HEK293 (cell line): ENCODE measurements around the gene ASXL3.

Experiments used
- CTCF ChIA-PET: fragments of 350-600 bp; formaldehyde crosslinking; extraction: SDS; loops from one replicate; lab custom pipeline; 2021; ENCODE audit warnings: antibody characterized with exemption; lab: Yijun Ruan, JAX
- POLR2A ChIA-PET: fragments of 300-600 bp; formaldehyde crosslinking; extraction: SDS; loops from one replicate; lab custom pipeline; 2020; ENCODE audit warnings: antibody characterized with exemption, inconsistent platforms; lab: Yijun Ruan, JAX
- H3K27ac ChIP-seq: fragments of 200-500 bp; sonication (Bioruptor generic); 2 replicates; pipeline ENCODE4 v1.5.1; 2014; ENCODE audit warnings: low read depth, low read length, control low read depth, inconsistent platforms; ENCODE audit errors: extremely low read depth
- H3K36me3 ChIP-seq, 2 experiments: fragments of 200-500 bp in 1 of 2; sonication (Bioruptor generic) in 1 of 2; 1 replicate in 1 of 2; 2 replicates in 1 of 2; pipeline ENCODE4 v1.5.1; 2014 to 2017; ENCODE audit warnings: inconsistent platforms in 2 of 2, low read length in 2 of 2; ENCODE audit not compliant: control insufficient read depth in 2 of 2, insufficient read depth in 1 of 2
- H3K4me1 ChIP-seq: fragments of 200-500 bp; sonication (Bioruptor generic); 2 replicates; pipeline ENCODE4 v1.5.1; 2014; ENCODE audit warnings: mild to moderate bottlenecking, low read length, inconsistent platforms; ENCODE audit not compliant: control insufficient read depth, insufficient read depth
- H3K4me3 ChIP-seq: 2 replicates; pipeline ENCODE4 v1.5.1; 2011; ENCODE audit warnings: low read depth, mild to moderate bottlenecking, control low read depth, low read length, moderate library complexity
- H3K9me3 ChIP-seq: fragments of 200-500 bp; sonication (Bioruptor generic); 2 replicates; pipeline ENCODE4 v1.5.1; 2014; ENCODE audit warnings: low read depth, low read length, inconsistent platforms; ENCODE audit not compliant: control insufficient read depth, insufficient read depth
- IKZF3 ChIP-seq: fragments of 450-650 bp; IDR thresholded peaks from 2 replicates; pipeline ENCODE4 v1.5.0; 2018; ENCODE audit warnings: missing biosample characterization, mild to moderate bottlenecking, missing genetic modification characterization, moderate library complexity
- KLF1 ChIP-seq: fragments of 450-650 bp; formaldehyde crosslinking; IDR thresholded peaks from 2 replicates; pipeline ENCODE4 v1.5.1; 2016; ENCODE audit warnings: missing biosample characterization, missing genetic modification characterization
- SETDB1 ChIP-seq: IDR thresholded peaks from one replicate; pipeline ENCODE4 v1.6.1; 2017; ENCODE audit warnings: mild to moderate bottlenecking, low read length, moderate library complexity, mixed read lengths; ENCODE audit not compliant: insufficient read length
- TRIM28 ChIP-seq: IDR thresholded peaks from 2 replicates; pipeline ENCODE4 v1.6.1; 2011; ENCODE audit warnings: low read length, control low read depth, borderline replicate concordance
- ZBTB8A ChIP-seq: fragments of 450-650 bp; formaldehyde crosslinking; IDR thresholded peaks from 2 replicates; pipeline ENCODE4 v1.5.1; 2016; ENCODE audit warnings: missing biosample characterization, missing genetic modification characterization
- ZNF10 ChIP-seq: fragments of 450-650 bp; formaldehyde crosslinking; IDR thresholded peaks from 2 replicates; pipeline ENCODE4 v1.5.1; 2017; ENCODE audit warnings: missing biosample characterization, missing genetic modification characterization
- ZNF121 ChIP-seq: fragments of 450-650 bp; formaldehyde crosslinking; IDR thresholded peaks from 2 replicates; pipeline ENCODE4 v1.5.1; 2016; ENCODE audit warnings: missing biosample characterization, missing genetic modification characterization
- ZNF133 ChIP-seq: fragments of 450-650 bp; formaldehyde crosslinking; IDR thresholded peaks from 2 replicates; pipeline ENCODE4 v1.5.1; 2016; ENCODE audit warnings: missing biosample characterization, missing genetic modification characterization
- ZNF155 ChIP-seq: fragments of 450-650 bp; formaldehyde crosslinking; IDR thresholded peaks from 2 replicates; pipeline ENCODE4 v1.5.1; 2016; ENCODE audit warnings: missing biosample characterization, missing genetic modification characterization
- ZNF175 ChIP-seq: fragments of 450-650 bp; formaldehyde crosslinking; IDR thresholded peaks from 2 replicates; pipeline ENCODE4 v1.5.1; 2016; ENCODE audit warnings: missing biosample characterization, missing genetic modification characterization
- ZNF211 ChIP-seq: fragments of 450-650 bp; formaldehyde crosslinking; IDR thresholded peaks from 2 replicates; pipeline ENCODE4 v1.5.1; 2016; ENCODE audit warnings: low read depth, missing biosample characterization, missing genetic modification characterization
- ZNF302 ChIP-seq: fragments of 450-650 bp; formaldehyde crosslinking; IDR thresholded peaks from 2 replicates; pipeline ENCODE4 v1.5.1; 2016; ENCODE audit warnings: missing biosample characterization, missing genetic modification characterization, low read depth
- ZNF423 ChIP-seq: fragments of 450-650 bp; formaldehyde crosslinking; IDR thresholded peaks from 2 replicates; pipeline ENCODE4 v1.5.1; 2016; ENCODE audit warnings: missing biosample characterization, missing genetic modification characterization
- ZNF473 ChIP-seq: fragments of 450-650 bp; formaldehyde crosslinking; IDR thresholded peaks from 2 replicates; pipeline ENCODE4 v1.5.1; 2017; ENCODE audit warnings: missing biosample characterization, missing genetic modification characterization
- ZNF514 ChIP-seq: fragments of 450-650 bp; formaldehyde crosslinking; IDR thresholded peaks from 2 replicates; pipeline ENCODE4 v1.5.1; 2016; ENCODE audit warnings: missing biosample characterization, missing genetic modification characterization
- ZNF549 ChIP-seq: fragments of 450-650 bp; IDR thresholded peaks from 2 replicates; pipeline ENCODE4 v1.5.1; 2018; ENCODE audit warnings: missing biosample characterization, missing genetic modification characterization, mild to moderate bottlenecking, inconsistent platforms, moderate library complexity
- ZNF555 ChIP-seq: fragments of 450-650 bp; formaldehyde crosslinking; conservative IDR thresholded peaks from 2 replicates; pipeline ENCODE4 v1.5.1; 2017; ENCODE audit warnings: missing biosample characterization, mild to moderate bottlenecking, missing genetic modification characterization, inconsistent platforms
- ZNF561 ChIP-seq: fragments of 450-650 bp; IDR thresholded peaks from 2 replicates; pipeline ENCODE4 v1.5.1; 2018; ENCODE audit warnings: missing biosample characterization, missing genetic modification characterization, borderline replicate concordance
- ZNF670 ChIP-seq: fragments of 450-650 bp; formaldehyde crosslinking; IDR thresholded peaks from 2 replicates; pipeline ENCODE4 v1.5.1; 2016; ENCODE audit warnings: missing biosample characterization, missing genetic modification characterization, low read depth
- ZNF791 ChIP-seq: fragments of 450-650 bp; formaldehyde crosslinking; IDR thresholded peaks from 2 replicates; pipeline ENCODE4 v1.5.1; 2016; ENCODE audit warnings: missing biosample characterization, missing genetic modification characterization
- ZNF843 ChIP-seq: fragments of 450-650 bp; formaldehyde crosslinking; IDR thresholded peaks from 2 replicates; pipeline ENCODE4 v1.5.1; 2016; ENCODE audit warnings: missing biosample characterization, missing genetic modification characterization
- ZSCAN4 ChIP-seq: fragments of 450-650 bp; formaldehyde crosslinking; IDR thresholded peaks from 2 replicates; pipeline ENCODE4 v1.5.1; 2017; ENCODE audit warnings: missing biosample characterization, missing genetic modification characterization
- TF ChIP-seq, protein P1 (sequence below): fragments of 450-650 bp; formaldehyde crosslinking; IDR thresholded peaks from 2 replicates; pipeline ENCODE4 v1.5.1; 2016; ENCODE audit warnings: missing biosample characterization, missing genetic modification characterization
- TF ChIP-seq, protein P2 (sequence below): fragments of 450-650 bp; formaldehyde crosslinking; IDR thresholded peaks from 2 replicates; pipeline ENCODE4 v1.5.1; 2016; ENCODE audit warnings: missing biosample characterization, missing genetic modification characterization

Gene ASXL3

DNA sequence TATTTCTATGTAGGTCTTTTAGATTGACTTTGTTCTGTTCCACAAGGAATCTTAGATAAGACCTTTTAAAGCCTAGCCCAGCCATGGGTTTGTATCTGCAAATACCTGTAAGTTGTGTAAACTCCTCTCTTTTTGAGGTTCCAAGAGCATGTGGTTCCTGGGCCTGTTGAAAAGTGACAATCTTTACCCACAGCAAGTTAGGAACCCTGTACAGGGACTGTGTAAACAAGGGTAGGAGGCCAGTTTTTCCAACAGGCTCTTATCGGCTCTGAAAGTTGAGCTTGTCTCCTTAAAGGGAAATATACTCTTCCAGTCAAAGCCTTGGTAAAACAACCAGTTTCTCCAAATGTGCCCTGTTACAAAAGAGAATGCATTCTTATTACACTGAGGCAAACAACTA lies 15.3 kb upstream of the ASXL3 start:
- CTCF ChIA-PET: interaction anchor here (0.5 to 0.6 kb wide), 4 partner anchors 121 to 1096 kb away, joined by 3 to 6 read pairs (median 3); no protein-coding TSS in a partner anchor
- no peak overlapping the region for H3K27ac ChIP-seq
- H3K36me3 ChIP-seq: no peaks in the 10 kb centered on the region
- no peak overlapping the region for H3K4me3 ChIP-seq
- H3K9me3 ChIP-seq: no peaks in the 10 kb centered on the region
- TF ChIP-seq ZNF423 (tag by site-specific recombination) (no peak), ZBTB8A (tag by site-specific recombination) (no peak), ZNF843 (tag by site-specific recombination) (no peak), ZSCAN4 (tag by site-specific recombination) (no peak), ZNF670 (tag by site-specific recombination) (no peak), ZNF175 (no peak), IKZF3 (no peak), ZNF133 (tag by site-specific recombination) (no peak), ZNF514 (no peak), ZNF561 (tag by site-specific recombination) (no peak), ZNF473 (no peak), ZNF302 (tag by site-specific recombination) (no peak), ZNF10 (tag by site-specific recombination) (no peak), KLF1 (no peak), ZNF121 (no peak), ZNF791 (no peak), ZNF155 (no peak)
- TF ChIP-seq, protein P1, sequence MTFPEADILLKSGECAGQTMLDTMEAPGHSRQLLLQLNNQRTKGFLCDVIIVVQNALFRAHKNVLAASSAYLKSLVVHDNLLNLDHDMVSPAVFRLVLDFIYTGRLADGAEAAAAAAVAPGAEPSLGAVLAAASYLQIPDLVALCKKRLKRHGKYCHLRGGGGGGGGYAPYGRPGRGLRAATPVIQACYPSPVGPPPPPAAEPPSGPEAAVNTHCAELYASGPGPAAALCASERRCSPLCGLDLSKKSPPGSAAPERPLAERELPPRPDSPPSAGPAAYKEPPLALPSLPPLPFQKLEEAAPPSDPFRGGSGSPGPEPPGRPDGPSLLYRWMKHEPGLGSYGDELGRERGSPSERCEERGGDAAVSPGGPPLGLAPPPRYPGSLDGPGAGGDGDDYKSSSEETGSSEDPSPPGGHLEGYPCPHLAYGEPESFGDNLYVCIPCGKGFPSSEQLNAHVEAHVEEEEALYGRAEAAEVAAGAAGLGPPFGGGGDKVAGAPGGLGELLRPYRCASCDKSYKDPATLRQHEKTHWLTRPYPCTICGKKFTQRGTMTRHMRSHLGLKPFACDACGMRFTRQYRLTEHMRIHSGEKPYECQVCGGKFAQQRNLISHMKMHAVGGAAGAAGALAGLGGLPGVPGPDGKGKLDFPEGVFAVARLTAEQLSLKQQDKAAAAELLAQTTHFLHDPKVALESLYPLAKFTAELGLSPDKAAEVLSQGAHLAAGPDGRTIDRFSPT (tag by site-specific recombination): no peak
- TF ChIP-seq, protein P2, sequence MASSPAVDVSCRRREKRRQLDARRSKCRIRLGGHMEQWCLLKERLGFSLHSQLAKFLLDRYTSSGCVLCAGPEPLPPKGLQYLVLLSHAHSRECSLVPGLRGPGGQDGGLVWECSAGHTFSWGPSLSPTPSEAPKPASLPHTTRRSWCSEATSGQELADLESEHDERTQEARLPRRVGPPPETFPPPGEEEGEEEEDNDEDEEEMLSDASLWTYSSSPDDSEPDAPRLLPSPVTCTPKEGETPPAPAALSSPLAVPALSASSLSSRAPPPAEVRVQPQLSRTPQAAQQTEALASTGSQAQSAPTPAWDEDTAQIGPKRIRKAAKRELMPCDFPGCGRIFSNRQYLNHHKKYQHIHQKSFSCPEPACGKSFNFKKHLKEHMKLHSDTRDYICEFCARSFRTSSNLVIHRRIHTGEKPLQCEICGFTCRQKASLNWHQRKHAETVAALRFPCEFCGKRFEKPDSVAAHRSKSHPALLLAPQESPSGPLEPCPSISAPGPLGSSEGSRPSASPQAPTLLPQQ (tag by site-specific recombination): no peak
- H3K4me1 ChIP-seq: no peaks in the 10 kb centered on the region
- POLR2A ChIA-PET: no interaction called here

DNA sequence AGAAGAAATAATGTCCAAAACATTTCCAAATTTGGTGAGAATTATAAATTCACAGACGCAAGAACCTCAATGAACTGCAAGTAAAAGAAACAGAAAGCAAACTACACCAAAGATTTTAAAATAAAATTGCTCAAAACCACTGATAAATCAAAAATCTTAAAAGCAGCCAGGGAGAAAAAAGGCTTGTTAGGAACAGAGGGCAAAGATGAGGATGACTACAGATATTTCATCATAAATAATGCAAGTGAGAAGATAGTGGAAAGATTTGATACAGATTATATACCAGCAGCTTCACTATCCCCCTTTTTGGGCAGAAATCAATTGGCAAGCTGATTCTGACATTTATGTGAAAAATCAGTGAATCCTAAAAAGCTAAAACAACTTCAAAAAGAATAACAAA lies 10.3 kb upstream of the ASXL3 start:
- Histone ChIP-seq H3K27ac (no peak overlapping the region), H3K36me3 (no peaks in the 10 kb centered on the region), H3K4me1 (no peaks in the 10 kb centered on the region), H3K4me3 (no peak overlapping the region), H3K9me3 (no peaks in the 10 kb centered on the region)
- TF ChIP-seq ZNF211 (peak; percentile 75; the same call in 1 of the 2 replicates), SETDB1 (peak; percentile 92), ZNF555 (tag by site-specific recombination) (no peak), ZNF549 (tag by site-specific recombination) (peak; percentile 20; the same call in 1 of the 2 replicates), TRIM28 (peak; percentile 98)
- CTCF ChIA-PET: no interaction called here
- POLR2A ChIA-PET: no interaction called here
